ENCODE data around the gene TSHZ2. TPM values are rescaled to one million over a fixed set of nuclear protein-coding genes. Genes with fewer than 3 reads are reported as not detected.

TSHZ2 gene
- total and polyA plus RNA-seq, 9 of the 15 experiments (the other 6 are each of a cell fraction or from before 2014, with no cell fraction given): 0.03 to 0.20 (median 0.05) TPM; not detected in 4

DNA sequence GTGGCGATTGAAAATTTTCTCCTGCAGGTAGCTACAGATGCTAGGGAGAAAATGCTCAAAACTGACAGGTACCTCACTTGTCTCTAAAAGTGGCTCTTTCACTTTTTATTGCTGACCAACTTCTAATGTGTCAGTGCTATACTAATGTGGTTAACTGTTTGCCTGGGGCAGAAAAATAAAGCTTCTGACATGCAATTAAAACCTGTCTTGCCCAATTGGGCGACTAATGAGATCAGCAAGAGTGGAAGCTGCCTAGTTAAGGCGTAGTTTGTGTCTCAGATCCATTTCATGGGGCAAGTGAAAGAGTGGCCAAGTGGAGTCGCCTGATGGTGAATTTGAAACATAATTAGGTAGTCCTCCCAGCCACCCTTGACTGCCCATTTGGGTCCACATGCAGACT, 193.3 kb downstream of the TSHZ2 start (continued):
- TF ChIP-seq, protein P1, sequence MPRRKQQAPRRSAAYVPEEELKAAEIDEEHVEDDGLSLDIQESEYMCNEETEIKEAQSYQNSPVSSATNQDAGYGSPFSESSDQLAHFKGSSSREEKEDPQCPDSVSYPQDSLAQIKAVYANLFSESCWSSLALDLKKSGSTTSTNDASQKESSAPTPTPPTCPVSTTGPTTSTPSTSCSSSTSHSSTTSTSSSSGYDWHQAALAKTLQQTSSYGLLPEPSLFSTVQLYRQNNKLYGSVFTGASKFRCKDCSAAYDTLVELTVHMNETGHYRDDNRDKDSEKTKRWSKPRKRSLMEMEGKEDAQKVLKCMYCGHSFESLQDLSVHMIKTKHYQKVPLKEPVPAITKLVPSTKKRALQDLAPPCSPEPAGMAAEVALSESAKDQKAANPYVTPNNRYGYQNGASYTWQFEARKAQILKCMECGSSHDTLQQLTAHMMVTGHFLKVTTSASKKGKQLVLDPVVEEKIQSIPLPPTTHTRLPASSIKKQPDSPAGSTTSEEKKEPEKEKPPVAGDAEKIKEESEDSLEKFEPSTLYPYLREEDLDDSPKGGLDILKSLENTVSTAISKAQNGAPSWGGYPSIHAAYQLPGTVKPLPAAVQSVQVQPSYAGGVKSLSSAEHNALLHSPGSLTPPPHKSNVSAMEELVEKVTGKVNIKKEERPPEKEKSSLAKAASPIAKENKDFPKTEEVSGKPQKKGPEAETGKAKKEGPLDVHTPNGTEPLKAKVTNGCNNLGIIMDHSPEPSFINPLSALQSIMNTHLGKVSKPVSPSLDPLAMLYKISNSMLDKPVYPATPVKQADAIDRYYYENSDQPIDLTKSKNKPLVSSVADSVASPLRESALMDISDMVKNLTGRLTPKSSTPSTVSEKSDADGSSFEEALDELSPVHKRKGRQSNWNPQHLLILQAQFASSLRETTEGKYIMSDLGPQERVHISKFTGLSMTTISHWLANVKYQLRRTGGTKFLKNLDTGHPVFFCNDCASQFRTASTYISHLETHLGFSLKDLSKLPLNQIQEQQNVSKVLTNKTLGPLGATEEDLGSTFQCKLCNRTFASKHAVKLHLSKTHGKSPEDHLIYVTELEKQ (CRISPR knock-in tag; IDR thresholded peaks at IDR 0.05): no peak
- no peak for TF ChIP-seq TEAD2 (tag; IDR thresholded peaks at IDR 0.05)
- TF ChIP-seq ZNF253 (CRISPR knock-in tag; conservative IDR thresholded peaks at IDR 0.05): no peak

DNA sequence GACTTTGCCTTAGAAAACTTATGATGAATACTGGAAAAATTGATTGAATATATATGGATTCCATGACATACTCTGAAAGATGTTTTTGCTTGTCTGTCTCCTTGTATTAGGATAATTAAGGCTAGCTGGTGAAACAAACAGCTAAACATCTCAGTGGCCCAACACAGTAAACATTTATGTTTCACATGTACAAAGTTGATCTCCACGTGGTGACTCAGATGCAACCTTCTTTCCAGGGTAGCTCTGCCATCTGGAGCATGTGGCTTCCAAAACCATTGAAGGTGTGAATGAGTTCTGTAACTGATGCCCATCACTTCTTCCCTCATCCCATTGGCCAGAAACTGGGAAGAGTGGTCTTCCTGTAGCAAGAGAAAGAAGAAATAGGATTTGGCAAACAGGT, 196.3 kb downstream of the TSHZ2 start:
- Histone ChIP-seq H3K9me1 (ENCODE audit: control insufficient read depth, insufficient read depth, low read length) (no peaks in the 10 kb centered on the region), H3K27me3 (ENCODE audit: control insufficient read depth in 2 of 2, insufficient read depth in 2 of 2, low read length in 2 of 2) (no peaks in the 10 kb centered on the region), H3K79me2 (ENCODE audit: control insufficient read depth, insufficient read depth, low read length) (no peaks in the 10 kb centered on the region), H3K9me3 (replicated peaks; ENCODE audit: control insufficient read depth, insufficient read depth, low read depth, low read length) (0 out of 2 replicates have a peak, but pooled peaks cover 3% of the 10 kb centered on the region), H2AFZ (ENCODE audit: low read depth, low read length) (no peak overlapping the region), H3K4me2 (ENCODE audit: insufficient read depth, low read length) (no peak overlapping the region), H3K27ac (ENCODE audit: extremely low read depth, low read depth, low read length) (no peak overlapping the region), H3K9ac (ENCODE audit: insufficient read depth in 1 of 2, low read depth in 2 of 2, low read length in 2 of 2) (no peak overlapping the region), H4K20me1 (replicated peaks; ENCODE audit: control insufficient read depth, insufficient read depth, low read length) (no peaks in the 10 kb centered on the region), H3K36me3 (ENCODE audit: control insufficient read depth, insufficient read depth, low read length) (no peaks in the 10 kb centered on the region), H3K4me3 (no peak overlapping the region), H3K4me1 (replicated peaks in 1 of 2; ENCODE audit: control insufficient read depth in 2 of 2, insufficient read depth in 2 of 2, low read length in 2 of 2) (peaks cover 0 to 2% of the 10 kb centered on the region in 2 experiments; a peak in 3 of 5 replicates)
- intact Hi-C loops (cut with micrococcal nuclease) (no loop called here), in situ Hi-C loops (cut with MboI) (no loop called here)
- no peak for ATAC-seq
- no TSS peak for BruUV-seq (replicated peaks)
- DNase-seq (ENCODE audit: extremely low read depth in 1 of 4, low spot score in 3 of 4): no peak
- FAIRE-seq: no peak
- CTCF ChIA-PET (ENCODE audit: low intra/inter-chr PET ratio): no interaction called here
- WGBS (ENCODE audit: insufficient coverage, low coverage, missing lambda C conversion rate): 5% methylated on average over 1 of the region's 1 CpG
- POLR2A ChIA-PET: interaction anchor here (0.7 kb wide), 1 partner anchor 28 kb away, joined by 3 read pairs; no protein-coding TSS in a partner anchor
- TF ChIP-seq ZBTB7A (IDR thresholded peaks at IDR 0.05; ENCODE audit: borderline replicate concordance, control insufficient read depth, low read depth, low read length) (no peak), U2AF1 (optimal IDR thresholded peaks at IDR 0.05; ENCODE audit: low read depth, low read length) (no peak), BMI1 (IDR thresholded peaks at IDR 0.05; ENCODE audit: low read length) (no peak), ARNT (IDR thresholded peaks at IDR 0.05) (no peak), RFX7 (CRISPR knock-in tag; IDR thresholded peaks at IDR 0.05) (no peak), ZNF584 (CRISPR knock-in tag; IDR thresholded peaks at IDR 0.05; ENCODE audit: low read depth) (no peak), RBM15 (IDR thresholded peaks at IDR 0.05; ENCODE audit: insufficient read depth, low read length) (no peak), ZBTB8A (IDR thresholded peaks at IDR 0.05; ENCODE audit: partially characterized antibody) (no peak), KHSRP (IDR thresholded peaks at IDR 0.05) (no peak), ILK (tag; IDR thresholded peaks at IDR 0.05; ENCODE audit: borderline replicate concordance, low read depth) (no peak), ZNF830 (CRISPR knock-in tag; IDR thresholded peaks at IDR 0.05) (no peak)
- TF ChIP-seq, protein P2, sequence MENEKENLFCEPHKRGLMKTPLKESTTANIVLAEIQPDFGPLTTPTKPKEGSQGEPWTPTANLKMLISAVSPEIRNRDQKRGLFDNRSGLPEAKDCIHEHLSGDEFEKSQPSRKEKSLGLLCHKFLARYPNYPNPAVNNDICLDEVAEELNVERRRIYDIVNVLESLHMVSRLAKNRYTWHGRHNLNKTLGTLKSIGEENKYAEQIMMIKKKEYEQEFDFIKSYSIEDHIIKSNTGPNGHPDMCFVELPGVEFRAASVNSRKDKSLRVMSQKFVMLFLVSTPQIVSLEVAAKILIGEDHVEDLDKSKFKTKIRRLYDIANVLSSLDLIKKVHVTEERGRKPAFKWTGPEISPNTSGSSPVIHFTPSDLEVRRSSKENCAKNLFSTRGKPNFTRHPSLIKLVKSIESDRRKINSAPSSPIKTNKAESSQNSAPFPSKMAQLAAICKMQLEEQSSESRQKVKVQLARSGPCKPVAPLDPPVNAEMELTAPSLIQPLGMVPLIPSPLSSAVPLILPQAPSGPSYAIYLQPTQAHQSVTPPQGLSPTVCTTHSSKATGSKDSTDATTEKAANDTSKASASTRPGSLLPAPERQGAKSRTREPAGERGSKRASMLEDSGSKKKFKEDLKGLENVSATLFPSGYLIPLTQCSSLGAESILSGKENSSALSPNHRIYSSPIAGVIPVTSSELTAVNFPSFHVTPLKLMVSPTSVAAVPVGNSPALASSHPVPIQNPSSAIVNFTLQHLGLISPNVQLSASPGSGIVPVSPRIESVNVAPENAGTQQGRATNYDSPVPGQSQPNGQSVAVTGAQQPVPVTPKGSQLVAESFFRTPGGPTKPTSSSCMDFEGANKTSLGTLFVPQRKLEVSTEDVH (IDR thresholded peaks at IDR 0.05; ENCODE audit: low read depth, partially characterized antibody): no peak
